ENCODE data around the gene CEP104.

CEP104 gene

DNA sequence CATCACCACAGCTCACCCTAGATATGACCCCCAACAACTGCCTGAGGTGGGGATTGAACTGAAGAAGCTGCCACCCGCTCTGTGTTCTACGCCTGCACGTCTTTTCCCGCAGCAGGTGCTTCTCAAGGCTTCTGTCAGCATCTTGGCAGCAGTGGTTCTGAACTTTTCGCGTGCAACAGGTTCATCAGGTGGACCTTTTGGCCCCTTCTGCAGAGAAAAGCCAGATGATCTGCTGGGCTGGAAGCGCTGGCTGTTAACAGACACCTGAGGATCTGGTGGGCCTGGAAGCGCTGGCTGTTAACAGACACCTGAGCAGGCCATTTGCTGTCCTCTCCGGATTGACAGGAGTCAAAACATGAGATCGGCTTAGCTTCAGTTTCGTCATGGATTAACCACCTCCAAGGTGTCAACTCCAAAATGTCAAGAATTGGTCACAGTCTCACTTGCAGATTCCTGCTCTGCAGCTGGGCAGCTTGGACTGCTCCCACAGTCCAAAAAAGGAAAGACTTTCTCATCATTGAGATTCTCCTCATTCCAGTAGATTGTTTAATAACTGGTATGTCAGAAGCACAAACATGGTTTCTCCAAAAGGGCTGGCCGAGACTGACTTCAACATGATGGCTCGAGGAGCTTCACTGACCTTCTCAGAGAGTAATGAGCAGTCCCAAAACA lies 38.4 kb upstream of the CEP104 start:
- no peak for DNase-seq (ENCODE audit: low read depth, low spot score)

DNA sequence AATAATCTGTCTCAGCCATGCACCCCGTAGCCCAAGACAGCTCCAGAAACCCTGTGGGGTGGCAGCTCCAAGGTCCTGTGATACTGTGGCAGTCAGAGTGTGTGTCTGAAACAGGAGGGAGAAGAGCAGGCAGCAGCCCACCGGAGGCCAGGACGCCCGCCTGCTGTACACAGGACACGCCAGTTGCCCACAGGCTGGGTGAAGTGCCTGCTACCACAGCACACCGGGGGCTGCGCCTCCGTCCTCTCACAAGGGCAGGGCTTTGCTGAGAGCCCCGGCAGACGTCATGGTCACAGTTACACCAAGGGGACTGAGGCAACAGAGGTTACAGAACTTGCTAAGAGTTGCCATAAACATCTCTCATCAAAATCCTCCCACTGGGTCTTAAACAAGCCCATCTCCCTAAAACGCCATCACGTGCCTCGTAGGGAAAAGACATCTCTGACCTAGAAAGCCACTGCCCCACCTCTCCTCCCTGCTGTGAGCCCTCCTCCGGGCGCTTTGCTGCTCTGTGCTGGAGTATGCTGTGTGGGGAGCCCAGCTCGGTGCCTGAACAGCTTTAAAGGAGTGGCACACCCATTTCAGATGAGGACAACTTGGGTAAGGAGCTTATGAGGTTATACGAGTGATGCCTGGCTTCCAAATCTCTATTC lies 37.7 kb upstream of the CEP104 start:
- DNase-seq (ENCODE audit: low read depth, low spot score): no peak
- TF ChIP-seq, protein P1, sequence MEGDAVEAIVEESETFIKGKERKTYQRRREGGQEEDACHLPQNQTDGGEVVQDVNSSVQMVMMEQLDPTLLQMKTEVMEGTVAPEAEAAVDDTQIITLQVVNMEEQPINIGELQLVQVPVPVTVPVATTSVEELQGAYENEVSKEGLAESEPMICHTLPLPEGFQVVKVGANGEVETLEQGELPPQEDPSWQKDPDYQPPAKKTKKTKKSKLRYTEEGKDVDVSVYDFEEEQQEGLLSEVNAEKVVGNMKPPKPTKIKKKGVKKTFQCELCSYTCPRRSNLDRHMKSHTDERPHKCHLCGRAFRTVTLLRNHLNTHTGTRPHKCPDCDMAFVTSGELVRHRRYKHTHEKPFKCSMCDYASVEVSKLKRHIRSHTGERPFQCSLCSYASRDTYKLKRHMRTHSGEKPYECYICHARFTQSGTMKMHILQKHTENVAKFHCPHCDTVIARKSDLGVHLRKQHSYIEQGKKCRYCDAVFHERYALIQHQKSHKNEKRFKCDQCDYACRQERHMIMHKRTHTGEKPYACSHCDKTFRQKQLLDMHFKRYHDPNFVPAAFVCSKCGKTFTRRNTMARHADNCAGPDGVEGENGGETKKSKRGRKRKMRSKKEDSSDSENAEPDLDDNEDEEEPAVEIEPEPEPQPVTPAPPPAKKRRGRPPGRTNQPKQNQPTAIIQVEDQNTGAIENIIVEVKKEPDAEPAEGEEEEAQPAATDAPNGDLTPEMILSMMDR (IDR thresholded peaks at IDR 0.05; ENCODE audit: low read depth, low read length): no peak
- no peak overlapping the region for H3K4me3 ChIP-seq (ENCODE audit: low read depth, low read length)
- in situ Hi-C loops (cut with HindIII; ENCODE audit: low sequenced_read_pairs): no loop called here

More for the DNA sequence above, 38.4 kb upstream of the CEP104 start:
- in situ Hi-C loops (cut with HindIII; ENCODE audit: low sequenced_read_pairs): no loop called here
- TF ChIP-seq, protein P1 (IDR thresholded peaks at IDR 0.05; ENCODE audit: low read depth, low read length): no peak
- no peak overlapping the region for H3K4me3 ChIP-seq (ENCODE audit: low read depth, low read length)

DNA sequence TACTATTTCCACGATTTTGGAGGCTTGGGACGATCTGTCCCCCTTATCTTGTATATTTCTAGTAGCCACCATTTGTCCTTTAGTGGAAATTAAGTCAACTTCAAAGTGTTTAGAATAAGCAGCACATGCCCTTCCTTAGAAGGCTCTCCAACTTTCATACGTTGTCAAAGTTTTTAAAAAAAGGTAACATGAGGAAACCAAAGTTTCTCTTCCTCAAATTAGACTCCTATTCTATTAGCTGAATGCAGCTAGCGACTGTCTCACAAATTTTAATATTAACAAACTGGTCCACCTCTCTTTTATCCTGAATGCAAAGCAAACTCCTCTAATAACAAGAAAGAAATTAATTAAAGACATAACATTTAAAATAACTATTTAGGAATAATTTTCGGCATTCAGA lies 36.2 kb upstream of the CEP104 start:
- in situ Hi-C loops (cut with HindIII; ENCODE audit: low sequenced_read_pairs): no loop called here
- no peak overlapping the region for H3K4me3 ChIP-seq (ENCODE audit: low read depth, low read length)
- TF ChIP-seq, protein P1 (IDR thresholded peaks at IDR 0.05; ENCODE audit: low read depth, low read length): no peak
- no peak for DNase-seq (ENCODE audit: low read depth, low spot score)

DNA sequence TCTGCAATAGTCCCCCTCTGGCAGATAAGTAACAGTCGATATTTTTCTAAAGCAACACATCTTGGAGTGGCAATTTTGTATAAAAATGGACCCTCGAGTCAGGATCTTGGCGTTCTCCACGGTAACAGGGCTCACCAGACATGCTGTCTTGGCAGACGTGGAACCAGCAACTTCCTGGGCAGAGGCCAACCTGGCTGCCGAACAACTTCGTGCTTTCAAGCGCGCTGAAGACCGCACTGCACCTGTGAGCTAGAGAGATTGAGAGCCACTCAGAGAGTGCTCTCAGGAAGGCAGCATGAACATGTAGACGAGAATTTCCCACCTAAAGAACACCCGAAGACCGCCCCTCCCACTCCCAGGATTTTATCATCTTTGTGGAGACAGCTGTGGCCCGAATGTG lies 35.7 kb upstream of the CEP104 start:
- no peak overlapping the region for H3K4me3 ChIP-seq (ENCODE audit: low read depth, low read length)
- TF ChIP-seq, protein P1 (IDR thresholded peaks at IDR 0.05; ENCODE audit: low read depth, low read length): no peak
- no peak for DNase-seq (ENCODE audit: low read depth, low spot score)
- in situ Hi-C loops (cut with HindIII; ENCODE audit: low sequenced_read_pairs): no loop called here

DNA sequence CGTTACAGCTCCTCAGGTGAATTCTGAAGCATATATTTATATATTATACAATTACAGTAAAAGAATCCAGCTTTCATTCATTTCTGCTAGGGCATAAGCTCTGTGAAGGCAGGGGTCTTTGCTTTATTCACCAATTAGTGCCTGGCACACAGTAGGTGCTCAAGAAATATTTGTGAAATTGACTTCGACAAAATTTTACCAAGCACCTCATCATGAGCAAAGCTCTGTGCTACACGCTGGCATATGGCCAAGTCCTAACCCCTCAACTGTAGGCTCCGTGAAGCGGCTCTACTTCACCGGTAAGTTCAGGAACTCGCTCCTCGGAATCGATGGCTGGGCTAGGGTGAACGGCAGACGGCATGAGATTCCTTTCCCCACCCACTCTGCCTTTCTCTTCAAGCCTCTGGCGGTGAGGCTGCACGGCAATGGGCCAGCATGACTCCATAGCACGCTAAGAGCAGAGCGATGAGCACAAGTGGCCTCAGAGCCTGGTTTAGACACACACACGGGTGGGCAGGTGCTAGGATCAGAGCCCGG lies 34.4 kb upstream of the CEP104 start:
- H3K4me3 ChIP-seq (ENCODE audit: low read depth, low read length): no peak overlapping the region
- no peak for DNase-seq (ENCODE audit: low read depth, low spot score)
- in situ Hi-C loops (cut with HindIII; ENCODE audit: low sequenced_read_pairs): no loop called here
- TF ChIP-seq, protein P1 (IDR thresholded peaks at IDR 0.05; ENCODE audit: low read depth, low read length): no peak

DNA sequence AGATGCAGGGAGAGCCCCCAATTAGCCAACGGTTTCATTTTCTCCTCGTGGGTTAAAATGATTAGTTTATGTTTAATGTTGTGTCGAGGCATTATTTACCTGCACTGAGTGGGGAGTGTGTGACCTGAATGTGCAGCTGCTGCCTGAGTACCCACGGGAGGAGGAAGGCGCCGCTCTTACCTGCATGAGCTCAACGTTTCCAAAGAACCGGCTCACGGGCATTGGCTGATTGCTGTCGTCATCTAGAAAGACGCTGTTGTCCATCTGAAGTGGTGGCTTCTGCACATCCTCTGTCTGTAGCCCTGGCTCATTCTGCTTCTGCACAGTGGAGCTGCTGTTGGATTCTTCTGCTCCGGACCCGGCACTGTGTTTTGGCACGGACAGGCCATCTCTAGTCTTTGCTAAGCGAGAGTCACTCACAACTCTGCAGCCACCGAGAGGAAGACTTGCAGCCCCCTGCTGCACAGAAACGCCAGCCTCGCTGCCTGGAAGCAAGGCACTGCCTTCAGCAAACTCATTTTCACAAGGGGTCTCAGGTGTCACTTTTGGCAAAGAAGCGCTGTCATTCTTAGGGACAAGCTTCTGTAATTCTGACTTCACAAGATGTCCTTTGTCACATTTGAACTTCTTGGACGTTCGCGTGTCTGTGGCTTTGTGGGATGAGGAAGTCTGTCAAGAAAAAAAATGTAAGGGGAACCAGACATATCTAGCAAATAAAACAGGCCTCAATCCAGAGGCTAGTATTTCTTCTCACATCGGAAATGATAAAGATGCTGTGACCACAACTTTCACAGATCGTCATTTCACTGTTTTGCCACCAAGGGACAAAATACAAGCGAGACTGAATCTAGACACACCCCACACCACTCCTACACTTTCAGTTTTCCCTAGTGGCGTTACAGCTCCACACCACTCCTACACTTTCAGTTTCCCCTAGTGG lies 33.6 kb upstream of the CEP104 start:
- DNase-seq (ENCODE audit: low read depth, low spot score): no peak

More for the DNA sequence above, 33.6 kb upstream of the CEP104 start:
- in situ Hi-C loops (cut with HindIII; ENCODE audit: low sequenced_read_pairs): no loop called here
- no peak overlapping the region for H3K4me3 ChIP-seq (ENCODE audit: low read depth, low read length)
- TF ChIP-seq, protein P1 (IDR thresholded peaks at IDR 0.05; ENCODE audit: low read depth, low read length): no peak
